Measurements from ENCODE around the gene PLA2G12A.

Gene PLA2G12A

DNA sequence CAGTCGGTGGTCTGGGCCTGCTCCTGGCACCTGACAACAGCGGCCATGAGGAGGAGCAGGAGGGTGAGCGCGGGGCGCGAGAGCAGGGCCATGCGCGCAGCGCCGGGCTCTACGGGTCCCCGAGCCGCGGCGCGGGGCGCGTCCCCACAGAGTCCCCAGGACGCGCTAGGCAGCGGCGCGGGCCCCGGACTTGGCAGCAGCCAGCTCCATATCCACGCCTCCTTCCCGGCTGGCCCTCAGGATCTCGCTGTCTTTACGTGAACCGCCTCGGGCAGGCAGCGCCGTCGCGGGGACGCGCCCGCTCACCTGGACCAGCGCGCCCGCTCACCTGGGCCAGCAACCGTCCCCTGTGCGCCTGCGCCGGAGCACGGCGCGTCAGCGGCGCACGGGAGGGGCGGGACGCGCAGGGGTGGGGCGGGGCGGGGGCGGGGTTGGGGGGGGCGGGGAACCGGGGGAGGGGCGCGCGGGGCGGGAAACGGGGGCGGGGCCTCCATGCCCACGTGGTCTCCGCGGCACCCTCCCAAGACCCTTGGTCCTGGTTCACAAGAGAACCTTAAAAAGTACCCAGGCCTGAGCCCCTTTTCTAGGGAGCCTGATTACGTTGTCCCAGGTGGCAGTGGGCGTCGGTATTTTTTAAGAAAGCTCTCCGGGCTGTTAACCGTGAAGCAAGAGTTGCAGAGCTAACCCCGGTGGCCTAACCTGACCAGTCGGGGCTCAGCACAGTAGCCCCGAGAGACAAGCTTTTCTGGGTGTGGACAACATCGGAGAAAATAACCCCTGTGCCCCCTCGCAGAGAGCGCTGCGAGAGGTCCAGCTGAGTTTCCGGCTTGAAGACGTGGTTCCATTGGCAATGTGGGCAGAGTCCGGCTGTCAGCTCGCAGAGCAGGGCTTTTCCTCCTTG lies at the start of gene PLA2G12A:
Gene PLA2G12A (minus strand): TSS at position 353 of the 901 bp plus-strand sequence. CDS start 261 bp downstream, at position 92.
- peak; percentile 77 for DNase-seq

DNA sequence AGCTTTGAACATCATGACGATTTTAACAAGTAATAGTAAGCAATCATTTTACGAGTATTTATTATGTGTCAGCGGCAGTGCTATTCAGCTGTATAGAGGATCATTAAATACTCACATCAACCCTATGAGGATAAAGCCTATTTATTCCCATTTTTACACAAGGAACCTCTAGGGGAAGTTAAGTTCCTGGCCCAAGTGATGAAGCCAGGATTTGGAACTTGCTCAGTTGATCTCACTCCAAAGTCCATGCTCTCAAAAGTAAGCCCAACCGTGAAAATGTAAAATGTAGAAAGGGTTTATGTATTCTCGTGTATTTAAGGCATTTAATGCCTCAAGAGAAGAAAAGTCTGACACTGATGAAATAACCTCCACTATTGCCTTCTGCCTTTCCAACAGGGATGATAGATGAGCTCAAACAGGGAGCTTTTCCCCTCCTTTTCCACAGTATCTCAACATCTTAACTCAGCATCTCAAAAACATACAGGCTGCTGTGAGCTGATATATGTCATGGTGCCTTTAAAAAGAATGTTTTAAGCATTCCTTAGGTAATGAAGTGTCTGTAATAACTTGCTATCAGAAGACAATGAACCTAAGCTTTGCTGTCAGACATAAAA lies 35.0 kb upstream of the PLA2G12A start:
- no peak for DNase-seq

DNA sequence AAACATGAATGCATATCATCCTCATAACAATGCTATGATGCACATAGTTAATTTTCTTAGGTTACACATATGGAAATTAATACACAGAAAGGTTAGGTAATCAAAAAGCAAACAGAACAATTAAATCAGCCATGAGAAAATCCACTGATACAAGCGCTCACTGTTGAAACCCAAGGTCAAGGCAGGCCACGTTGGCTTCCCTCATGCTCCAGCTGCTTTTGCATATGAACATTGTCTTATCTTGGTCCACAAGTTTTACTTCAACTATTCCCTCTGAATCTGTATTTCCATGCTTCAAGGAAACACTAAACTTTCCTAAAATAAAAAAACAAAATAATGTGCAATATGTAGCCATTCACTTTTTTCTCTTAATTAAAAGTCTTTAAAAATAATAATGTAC lies 34.5 kb upstream of the PLA2G12A start:
- no peak for DNase-seq

DNA sequence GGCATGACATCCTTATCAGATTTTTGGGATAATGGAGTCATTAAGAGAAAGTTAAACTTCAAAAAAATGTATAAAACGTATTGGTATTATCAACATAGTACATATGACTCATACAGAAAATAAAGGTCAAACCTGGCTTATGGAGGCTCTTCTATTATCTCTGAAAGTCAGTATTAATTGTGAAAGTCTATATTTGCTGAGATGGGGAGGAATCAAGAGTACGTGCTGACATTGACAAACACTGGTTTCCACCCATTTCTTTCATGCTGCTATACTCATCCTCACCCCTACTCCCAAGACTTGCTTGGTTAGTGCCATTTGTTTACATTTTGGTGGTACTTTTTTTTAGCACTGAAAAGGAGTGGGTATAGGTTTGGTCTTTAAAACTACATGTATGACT lies 30.8 kb upstream of the PLA2G12A start:
- no peak for DNase-seq

DNA sequence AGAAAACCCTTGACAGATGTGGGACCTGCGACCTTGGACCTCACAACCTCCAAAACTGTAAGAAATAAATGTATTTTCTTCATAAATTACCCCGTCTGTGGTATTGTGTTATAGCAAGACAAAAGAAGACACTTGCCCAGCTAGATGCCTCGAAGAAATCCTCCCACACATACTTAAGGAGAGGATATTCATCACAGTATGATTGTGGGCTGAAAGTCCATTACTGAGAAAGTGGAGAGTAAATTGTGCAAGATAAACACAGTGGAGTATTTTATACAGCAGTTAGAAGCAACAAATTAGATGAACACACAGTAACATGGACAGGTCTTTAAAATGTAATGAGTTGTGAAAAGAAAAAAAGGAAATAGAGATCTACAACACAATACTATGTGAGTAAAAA lies 25.8 kb upstream of the PLA2G12A start:
- no peak for DNase-seq

DNA sequence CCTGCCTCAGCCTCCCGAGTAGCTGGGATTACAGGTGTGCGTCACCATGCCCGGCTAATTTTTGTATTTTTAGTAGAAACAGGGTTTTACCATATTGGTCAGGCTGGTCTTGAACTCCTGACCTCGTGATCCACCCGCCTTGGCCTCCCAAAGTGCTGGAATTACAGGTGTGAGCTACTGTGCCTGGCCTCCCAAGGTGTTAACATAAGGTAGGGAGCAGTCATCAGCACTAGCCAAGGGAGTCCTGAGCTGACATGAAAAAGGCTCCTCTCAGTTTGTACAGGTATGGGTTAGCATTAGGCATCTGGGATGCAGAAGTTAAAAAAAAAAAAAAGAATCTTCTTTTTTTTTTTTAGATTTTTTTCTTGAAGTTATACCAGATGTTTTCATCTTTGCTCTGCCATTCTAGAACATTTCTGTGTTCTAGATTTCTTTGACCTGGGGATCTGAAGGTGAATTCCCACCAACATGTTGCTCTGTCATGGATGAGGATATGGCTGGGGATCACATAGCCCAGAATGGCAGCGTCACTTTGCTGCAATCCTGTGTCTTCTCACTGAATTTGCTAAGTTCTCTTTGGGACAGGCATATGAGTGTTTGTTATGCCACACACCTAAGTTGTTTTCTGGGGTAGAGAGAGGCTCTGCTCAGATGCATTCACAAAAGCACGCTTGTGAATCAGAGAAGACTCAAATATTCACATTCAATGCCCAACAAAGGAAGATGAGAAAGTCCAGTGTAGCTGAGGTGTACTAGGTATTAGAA lies 24.4 kb upstream of the PLA2G12A start:
- no peak for DNase-seq

DNA sequence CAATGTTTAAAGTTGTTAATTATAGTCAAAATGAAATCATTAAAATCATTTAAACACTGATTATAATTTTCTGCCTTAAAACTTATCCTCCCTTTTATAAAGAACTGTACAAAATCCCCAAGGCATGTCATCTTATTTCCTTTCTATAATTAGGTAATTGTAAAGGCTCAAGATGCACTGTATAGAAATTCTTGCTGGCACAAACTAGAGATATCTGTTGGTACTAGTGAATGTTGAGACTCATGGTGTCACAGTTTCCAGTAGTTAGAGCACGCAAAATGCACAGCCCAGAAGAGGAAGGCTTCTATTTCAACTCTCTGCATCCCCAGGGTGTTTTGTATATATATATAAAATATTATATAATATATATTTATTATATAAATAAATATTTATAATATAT lies 22.7 kb upstream of the PLA2G12A start:
- no peak for DNase-seq

DNA sequence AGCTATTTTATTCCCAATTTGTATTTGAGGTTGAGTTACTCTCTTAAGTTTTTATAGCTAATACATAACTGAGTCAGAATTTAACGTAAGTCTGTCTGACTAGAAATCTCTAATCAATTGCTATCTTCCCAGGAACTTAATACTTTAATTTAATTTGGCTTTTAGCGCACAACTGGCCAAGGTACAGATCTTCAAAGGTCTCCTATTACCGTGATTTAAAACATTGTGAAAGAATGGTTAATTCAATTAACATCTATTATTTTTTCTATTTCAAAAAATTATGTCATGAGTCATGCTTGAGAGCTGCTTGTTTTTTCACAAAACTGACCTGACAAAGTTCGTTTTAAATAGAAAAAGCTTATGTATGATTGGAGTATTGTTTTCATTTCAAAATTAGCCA lies 22.0 kb upstream of the PLA2G12A start:
- DNase-seq, result no peak

DNA sequence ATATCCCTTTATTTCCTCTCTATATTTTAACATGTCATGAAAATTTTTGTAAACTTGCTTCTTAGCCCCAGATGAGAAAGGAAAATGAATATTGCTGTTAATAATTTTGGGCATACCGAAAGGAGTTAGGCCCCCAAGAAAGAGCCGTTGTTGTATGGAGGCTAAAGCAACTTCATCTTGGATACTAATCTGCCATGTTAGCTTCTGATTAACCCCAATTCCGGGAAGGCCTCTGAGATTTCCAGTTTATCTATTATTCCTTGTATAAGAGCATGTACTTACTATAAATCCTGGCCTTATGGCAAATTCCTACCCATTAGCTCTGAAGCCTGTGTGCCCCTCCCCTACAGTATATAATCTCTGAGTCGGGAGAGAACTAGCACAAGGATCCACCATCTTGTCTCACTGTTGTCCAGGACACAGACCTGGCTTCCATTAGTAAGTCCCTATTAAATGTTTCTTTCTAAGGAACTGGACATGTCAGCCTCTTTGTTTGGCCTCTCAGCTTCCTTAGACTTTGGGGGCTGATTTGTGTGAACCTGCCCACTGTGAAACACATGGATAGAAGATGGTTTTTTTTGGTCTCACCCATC lies 20.9 kb upstream of the PLA2G12A start:
- DNase-seq, result no peak

DNA sequence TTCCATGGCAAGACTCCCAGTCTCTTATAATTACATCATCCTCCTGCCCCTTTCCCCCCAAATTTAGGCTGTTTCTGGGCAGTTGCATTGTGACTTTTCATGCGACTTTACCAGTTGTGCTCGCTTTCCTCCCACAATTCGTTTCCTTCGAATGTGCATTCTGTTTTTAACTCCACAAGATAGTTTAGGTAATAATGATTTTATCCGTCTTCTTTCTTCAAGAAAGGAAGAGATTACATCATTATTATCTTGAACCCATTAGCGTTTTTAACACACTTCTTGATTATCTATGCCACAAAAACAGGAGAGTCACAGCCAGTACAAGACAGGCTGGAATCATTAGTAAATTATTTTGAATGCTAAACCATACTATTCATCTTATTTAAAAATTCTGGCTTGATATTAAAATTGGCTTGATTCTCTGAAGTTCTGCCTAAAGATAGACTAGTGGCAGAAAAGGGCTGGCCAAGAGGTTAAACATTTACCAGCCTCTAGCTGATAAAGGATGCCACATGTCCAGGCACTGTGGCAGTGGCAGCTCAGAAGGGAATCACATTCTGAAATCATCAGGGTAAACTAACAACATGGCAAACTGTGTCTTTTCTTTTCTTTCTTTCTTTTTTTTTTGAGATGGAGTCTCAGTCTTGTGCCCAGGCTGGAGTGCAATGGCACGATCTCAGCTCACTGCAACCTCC lies 19.7 kb upstream of the PLA2G12A start:
- DNase-seq, result no peak

DNA sequence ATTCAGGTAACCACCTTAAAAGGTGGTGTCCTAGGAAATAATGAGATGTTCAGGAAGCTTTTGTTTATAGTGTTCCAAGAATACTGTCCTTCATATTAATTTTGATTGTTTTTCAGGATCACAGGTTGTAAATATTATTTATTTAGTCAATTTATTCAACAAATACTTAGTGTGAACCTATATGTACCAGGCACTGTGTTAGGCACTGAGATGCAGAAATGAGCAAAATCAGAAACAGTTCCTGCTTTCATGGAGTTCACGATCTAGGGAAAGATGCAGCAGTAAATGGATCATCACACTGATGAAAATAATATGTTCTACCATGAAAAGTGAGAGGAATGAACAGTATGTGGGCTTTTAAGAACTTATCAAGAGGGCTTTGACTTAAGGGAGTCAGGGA lies 18.2 kb upstream of the PLA2G12A start:
- no peak for DNase-seq

DNA sequence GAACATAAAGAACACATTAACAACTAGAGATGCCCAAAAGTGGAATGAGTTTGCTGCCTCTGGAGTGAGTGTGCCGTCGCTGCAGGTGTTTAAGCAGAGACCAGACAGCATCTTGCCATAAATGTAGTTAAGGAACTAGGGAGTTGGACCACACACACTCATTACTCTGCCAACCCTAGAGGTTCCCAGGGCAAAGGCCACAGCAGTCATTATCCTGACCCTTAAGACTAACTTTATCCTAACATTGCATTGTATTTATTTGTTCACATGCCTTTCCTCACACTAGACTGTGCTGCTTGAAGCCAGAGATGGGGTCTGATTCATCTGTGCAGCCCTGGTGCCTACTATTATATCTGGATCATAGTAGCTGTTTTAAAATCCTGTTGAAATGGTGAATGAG lies 16.9 kb upstream of the PLA2G12A start:
- no peak for DNase-seq

DNA sequence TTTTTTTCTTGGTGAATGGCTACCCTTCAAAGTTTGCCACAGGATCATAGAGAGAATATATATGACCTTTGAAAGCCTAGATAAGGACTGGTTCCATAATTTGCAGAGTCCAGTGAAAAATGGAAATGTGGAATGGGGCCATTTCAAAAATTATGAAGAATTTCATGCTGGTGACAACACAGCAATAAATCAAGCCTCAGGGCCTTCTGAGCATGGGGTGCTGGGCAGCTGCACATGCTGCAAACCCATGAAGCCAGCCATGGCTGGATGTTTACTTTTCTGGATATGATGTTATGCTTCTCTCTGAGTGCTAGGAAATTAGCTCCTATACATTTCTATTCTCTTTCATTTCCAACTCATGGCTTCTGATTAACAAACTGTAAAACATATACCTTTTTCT lies 16.0 kb upstream of the PLA2G12A start:
- DNase-seq, result no peak

DNA sequence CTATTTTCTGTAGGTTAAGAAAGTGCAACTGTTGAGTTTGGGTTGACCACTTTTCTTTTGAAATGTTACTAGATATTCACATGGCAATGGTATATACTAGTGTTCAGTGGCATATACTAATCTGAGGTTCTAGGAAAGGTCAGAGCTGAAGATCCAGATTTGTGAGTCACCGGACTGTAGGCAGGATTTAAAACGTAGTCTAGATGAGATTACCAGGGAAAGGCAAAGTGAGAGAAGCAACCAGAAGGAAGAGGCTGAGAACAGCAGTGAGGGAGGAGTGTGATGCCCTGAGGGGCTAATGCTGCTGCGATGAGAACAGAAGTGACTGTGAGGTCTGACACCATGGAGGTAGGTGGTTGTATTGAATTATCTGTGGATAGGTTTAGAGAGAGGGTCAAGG lies 9.7 kb upstream of the PLA2G12A start:
- DNase-seq, result no peak

DNA sequence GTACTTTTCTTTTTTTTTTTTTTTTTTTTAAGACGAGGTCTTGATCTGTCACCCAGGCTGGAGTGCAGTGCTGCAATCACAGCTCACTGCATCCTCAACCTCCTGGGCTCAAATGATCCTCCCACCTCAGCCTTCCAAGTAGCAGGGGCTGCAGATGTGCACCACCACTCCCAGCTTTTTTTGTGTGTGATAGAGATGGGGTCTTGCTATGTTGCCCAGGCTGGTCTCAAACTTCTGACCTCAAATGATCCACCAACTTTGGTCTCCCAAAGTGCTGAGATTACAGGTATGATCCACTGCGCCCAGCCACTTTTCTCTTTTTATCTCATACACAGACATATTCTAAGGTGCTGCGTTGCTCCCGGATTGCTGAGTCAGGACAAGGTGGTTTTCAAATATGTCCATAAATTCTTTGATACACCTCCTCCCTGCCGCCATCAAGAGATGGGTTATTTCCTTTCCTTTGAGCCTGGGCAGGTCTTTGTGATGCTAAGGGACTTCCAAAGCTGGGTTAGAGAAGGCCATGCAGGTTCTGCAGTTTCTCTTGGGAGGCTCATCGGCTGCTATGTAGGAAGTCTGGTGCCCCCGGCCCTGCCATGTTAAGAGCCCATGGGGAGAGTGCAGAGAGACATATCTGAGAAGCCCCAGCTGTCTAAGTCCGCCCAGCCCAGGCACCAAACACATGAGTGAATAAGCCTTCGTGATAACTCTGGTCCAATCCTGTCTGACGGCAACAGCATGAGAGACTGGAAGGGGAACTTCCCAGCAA lies 8.4 kb upstream of the PLA2G12A start:
- no peak for DNase-seq

DNA sequence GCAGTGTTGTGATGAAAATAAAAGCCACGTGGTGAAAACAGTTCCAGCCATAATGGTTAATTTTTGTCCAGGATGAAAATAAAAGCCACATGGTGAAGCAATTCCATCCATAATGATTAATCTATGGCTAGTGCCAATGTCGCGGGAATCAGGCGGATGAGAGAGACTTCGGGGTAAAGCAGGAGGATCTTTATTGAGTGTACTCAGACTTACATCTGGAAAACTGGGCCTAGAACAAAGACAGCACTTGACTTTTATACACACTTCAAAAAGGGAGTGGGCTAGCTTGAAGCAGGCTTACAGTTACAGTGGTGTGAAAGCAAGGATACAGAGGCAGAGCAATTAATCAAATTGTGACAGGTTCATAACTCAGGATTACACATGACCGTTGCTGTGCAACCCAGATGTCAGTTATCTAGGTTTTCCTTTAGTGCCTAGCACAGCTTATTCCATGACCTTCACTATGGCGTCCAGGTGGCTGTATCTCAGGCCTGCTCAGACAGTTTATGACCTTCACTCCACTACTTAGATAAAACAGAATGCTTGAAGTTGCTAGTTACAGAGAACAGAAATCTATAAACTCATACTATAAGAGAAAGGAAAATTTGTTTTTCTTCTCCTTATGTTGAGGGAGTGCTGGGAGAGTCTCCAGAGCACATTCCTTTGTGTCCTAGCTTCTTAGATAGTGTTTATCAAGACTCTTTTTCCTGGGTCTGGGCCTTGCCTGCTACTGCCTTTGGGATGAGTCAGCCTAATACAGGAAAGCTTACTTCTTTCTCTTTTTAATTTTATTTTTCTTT lies 5.9 kb upstream of the PLA2G12A start:
- no peak for DNase-seq

DNA sequence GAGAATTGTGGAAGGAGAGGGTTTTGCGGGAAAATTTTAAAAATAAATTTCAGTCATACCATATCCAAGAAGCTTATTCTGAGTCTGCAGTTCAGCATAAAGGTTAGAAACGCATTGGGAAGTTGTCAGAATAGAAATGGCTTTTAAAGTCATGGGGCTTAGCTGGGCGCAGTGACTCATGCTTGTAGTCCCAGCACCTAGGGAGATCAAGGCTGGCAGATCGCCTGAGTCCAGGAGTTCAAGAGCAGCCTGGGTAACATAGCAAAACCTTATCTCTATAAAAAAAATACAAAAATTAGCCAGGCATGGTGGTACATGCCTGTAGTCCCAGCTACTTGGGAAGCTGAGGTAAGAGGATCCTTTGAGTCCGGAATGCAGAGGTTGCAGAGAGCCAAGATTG lies 3.9 kb upstream of the PLA2G12A start:
- no peak for DNase-seq

DNA sequence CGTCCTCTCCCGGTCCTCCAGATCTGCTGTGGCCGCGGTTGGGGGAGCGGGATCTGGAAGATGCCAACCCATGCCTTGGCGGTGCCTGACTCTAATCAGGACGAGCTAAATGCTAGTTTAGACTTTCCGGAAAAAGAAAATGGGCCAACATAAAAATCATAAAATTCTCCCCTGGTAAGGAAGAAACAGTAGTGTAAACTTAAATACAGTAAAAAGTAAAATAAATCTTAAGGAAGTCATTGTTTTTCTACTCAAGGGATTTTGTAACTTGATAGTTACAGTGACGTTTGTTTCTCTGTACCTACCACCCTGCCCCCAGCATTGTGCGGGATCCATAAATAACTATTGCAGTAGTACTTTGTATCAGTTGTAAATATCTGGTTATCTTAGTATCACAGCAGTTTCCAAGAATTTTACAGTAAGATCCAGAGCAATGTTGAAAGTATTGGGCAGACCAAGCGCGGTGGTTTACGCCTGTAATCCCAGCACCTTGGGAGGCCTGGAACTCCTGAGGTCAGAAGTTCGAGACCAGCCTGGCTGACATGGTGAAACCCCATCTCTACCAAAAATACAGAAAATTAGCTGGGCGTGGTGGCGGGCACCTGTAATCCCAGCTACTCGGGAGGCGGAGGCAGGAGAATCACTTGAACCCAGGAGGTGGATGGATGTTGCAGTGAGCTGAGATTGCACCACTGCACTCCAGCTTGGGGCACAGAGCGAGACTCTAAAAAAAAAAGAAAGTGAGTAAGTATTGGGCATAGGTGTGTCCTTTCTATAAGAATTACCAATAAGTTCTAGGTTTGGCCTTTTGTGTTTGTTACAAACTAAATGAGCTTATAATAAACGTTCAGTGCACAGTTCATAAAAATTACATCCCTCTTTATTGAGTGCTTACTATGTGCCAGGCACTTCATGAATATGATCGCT lies 1.0 kb upstream of the PLA2G12A start:
- no peak for DNase-seq

DNA sequence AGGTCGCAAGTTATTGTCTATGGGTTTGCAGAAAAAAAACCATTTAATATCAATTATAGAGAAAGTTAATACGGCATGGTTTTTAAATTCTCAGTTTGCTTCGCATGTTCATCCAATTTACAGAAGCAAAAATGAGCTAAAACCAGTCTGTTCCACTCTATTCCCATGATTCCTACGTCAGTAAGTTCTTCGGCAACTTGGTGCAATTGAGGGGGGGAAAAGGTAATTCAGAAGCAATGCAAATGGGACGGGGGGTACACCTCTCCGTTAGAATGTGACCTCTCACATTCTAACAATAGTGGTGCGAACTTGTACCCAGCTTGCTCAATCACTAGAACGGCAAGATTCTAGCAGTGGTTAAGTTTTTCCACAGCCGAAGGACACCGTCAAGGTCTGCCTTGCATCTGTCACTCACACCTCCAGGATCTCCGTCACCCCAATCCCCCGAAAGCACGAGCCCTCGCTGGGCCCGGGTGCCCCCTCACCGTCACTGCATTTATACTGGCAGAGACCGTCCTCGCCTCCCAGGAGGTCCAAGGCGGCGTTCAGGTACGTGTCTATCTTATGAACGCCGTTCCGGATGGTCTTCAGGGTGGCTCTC lies 653 bp downstream of the PLA2G12A start:
- DNase-seq, result no peak

Measured in CD4-positive, alpha-beta T cell treated with Interleukin-4 for 4 hours (primary cell).